Measurements from ENCODE around the gene AGBL1.

The AGBL1 gene

DNA sequence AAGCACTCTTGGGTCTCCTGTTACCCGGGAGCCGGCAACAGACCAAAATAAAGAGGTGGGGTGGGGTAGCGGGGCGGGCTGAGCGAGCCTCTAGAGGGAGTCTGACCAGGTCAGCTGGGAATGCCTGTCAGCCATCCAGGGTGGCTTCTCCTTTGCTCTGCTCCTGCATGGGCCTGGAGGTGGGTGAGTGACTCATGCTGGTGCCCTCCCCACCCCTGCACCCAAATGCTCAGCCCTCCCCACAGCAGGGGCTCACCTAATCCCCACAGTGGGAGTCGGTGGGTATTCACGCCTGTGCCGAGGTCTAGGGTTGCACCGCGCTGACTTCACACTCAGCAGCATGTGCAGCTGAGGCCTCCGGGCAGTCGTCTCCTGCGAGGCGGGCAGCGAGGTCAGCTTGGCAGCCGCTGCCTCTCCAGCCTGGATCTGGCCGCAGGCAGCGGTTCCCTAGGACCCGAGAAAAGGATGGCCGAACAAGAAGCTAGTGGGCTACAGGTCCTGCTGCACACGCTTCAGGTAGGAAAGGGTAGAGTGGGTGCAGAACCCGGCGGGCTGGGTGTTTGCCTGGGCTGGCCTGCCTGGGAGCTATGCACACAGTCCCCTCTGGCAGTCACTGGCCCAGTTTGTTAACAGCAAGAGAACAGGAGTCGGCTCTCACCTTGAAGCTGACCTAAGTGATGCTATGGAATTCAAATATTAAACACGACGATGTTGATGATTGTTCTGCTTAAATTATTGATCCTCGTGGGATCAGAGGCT is at the start of gene AGBL1:
AGBL1 (plus strand) TSS at position 364 of the 759 bp plus-strand sequence.
- Mint-ChIP-seq H3K27me3 (peaks cover 17% of the 10 kb centered on the region), H3K27ac (no peak within 1 kb of the TSS)

DNA sequence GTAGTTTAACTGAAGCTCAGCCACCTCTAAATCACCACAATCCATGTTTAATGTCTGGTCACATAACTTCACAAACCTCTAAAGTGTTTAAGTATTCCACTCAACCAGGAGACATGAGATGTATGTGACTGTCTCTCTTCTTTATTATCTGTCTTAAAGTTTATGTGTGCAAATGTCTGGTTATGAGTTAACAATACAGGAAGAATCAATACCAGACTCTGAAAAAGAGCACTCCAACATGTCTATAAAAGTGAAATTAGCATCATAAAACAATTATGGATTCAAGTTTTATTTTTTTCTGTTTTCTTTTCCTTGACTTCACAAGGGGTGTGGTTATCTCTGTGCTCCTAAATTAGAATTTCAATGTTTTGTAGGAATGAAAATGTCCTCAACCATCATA is 44.8 kb upstream of the AGBL1 start:
- Mint-ChIP-seq H3K27me3 (peaks cover 8% of the 10 kb centered on the region), H3K27ac (no peak overlapping the region), H3K9me3 (no peaks in the 10 kb centered on the region), H3K4me3 (no peak overlapping the region), H3K36me3 (ENCODE audit: low read depth) (no peaks in the 10 kb centered on the region), H3K4me1 (ENCODE audit: low read depth) (no peaks in the 10 kb centered on the region)
- DNase-seq = no peak

More for the DNA sequence above, at the start of gene AGBL1:
- H3K4me1 Mint-ChIP-seq (ENCODE audit: low read depth) = peaks cover 15% of the 10 kb centered on the region
- no peaks in the 10 kb centered on the region for H3K9me3 Mint-ChIP-seq
- DNase-seq = no peak
- no peaks in the 10 kb centered on the region for H3K36me3 Mint-ChIP-seq (ENCODE audit: low read depth)
- H3K4me3 Mint-ChIP-seq = no peak within 1 kb of the TSS

DNA sequence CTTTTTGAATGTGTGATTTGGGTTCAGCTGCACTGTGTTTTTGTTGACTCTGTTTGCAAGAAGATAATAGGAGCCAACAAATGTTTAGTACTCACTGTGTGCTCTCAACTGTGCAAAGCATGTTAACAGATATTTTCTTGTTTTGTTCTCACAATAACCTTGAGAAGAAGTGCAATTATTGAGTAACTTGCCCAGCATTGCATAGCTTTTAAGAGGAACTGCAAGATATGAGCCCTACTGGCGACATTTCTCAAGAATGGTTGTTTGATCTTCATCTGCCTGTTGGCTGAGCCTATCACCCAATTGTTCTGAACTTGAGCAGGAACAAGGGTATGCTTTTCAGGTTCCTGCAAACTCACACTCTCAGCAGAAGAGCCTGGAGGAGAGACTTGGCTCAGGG is 43.4 kb upstream of the AGBL1 start:
- no peaks in the 10 kb centered on the region for H3K9me3 Mint-ChIP-seq
- peaks cover 15% of the 10 kb centered on the region for H3K27me3 Mint-ChIP-seq

DNA sequence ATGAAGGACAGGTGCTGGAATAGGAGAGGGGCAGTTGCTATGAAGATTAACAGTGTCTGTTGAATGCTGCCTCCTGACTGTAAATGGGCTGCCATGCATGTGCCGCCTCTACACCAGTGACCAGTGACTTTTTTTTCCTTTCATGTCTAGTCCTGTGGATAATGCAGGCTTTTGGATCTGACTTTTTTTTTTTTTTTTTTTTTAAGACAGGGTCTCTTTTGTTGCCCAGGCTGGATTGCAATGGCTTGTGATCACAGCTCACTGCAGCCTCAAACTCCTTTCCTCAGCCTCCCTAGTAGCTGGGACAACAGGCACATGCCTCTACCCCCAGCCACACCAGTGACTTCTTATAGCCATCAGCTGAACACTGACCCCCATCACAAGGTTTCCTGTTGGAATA is 41.2 kb upstream of the AGBL1 start:
- H3K36me3 Mint-ChIP-seq (ENCODE audit: low read depth) = no peaks in the 10 kb centered on the region
- peaks cover 25% of the 10 kb centered on the region for H3K27me3 Mint-ChIP-seq
- H3K27ac Mint-ChIP-seq = no peak overlapping the region
- no peaks in the 10 kb centered on the region for H3K9me3 Mint-ChIP-seq
- no peak overlapping the region for H3K4me3 Mint-ChIP-seq
- no peak for DNase-seq
- no peaks in the 10 kb centered on the region for H3K4me1 Mint-ChIP-seq (ENCODE audit: low read depth)

More for the DNA sequence above, 43.4 kb upstream of the AGBL1 start:
- Mint-ChIP-seq H3K27ac (no peak overlapping the region), H3K36me3 (ENCODE audit: low read depth) (no peaks in the 10 kb centered on the region), H3K4me3 (no peak overlapping the region), H3K4me1 (ENCODE audit: low read depth) (no peaks in the 10 kb centered on the region)
- no peak for DNase-seq

DNA sequence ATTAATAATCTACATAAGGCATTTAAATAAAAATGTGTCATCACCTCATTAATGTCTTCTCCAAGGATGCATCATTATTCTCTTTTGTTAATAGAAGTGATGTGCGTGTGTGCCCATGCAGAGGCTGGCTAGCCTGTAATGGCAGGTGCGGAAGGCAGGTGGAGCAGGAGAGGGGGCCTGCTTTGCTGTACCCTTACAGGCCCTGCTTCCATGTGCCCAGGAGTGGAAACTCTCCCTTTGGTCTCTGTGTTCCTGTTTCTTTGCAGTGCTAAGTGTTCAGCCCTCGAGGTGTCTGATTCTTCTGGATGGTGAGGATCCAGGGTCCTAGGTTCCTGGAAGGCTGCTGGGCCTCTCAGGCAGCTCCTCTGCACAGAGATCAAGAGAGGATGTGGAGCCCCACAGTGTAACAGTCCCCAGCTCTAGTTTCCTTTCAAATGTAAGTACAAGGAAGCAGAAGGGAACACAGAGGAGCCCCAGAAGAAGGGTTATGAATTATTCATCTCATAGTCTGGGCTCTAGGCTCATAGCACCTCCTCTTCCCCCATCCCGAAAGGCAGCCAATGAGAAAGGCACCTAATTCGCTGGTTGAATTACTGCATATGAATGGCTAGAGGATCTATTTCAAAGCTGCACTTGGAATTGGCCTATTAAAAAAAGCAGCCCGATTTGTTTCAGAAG is 39.2 kb upstream of the AGBL1 start:
- Mint-ChIP-seq H3K27me3 (peaks cover 22% of the 10 kb centered on the region), H3K9me3 (no peaks in the 10 kb centered on the region)

DNA sequence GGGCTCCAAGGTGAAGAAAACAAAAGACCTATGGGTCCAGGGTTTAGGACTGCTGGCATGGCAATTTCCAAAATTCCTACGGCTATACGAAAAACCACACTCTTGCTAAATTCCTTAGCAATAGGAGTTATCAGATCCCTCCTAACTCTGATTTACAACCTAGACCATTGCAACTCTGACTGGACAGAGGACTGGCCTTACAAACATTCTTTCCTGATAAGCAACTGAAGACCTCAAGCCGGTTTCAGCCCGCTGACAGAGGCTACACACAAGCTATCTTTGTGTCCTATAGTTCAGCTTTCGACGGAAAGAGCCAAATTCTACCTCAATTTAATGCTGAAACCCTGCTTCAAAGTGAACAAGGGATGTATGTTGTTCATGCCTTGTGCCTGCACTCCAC is 38.3 kb upstream of the AGBL1 start:
- Mint-ChIP-seq H3K4me3 (no peak overlapping the region), H3K9me3 (no peaks in the 10 kb centered on the region), H3K27ac (no peak overlapping the region), H3K27me3 (peaks cover 22% of the 10 kb centered on the region), H3K4me1 (ENCODE audit: low read depth) (no peaks in the 10 kb centered on the region), H3K36me3 (ENCODE audit: low read depth) (no peaks in the 10 kb centered on the region)
- DNase-seq = no peak

More for the DNA sequence above, 39.2 kb upstream of the AGBL1 start:
- Mint-ChIP-seq H3K36me3 (ENCODE audit: low read depth) (no peaks in the 10 kb centered on the region), H3K27ac (no peak overlapping the region), H3K4me3 (no peak overlapping the region), H3K4me1 (ENCODE audit: low read depth) (no peaks in the 10 kb centered on the region)
- no peak for DNase-seq

DNA sequence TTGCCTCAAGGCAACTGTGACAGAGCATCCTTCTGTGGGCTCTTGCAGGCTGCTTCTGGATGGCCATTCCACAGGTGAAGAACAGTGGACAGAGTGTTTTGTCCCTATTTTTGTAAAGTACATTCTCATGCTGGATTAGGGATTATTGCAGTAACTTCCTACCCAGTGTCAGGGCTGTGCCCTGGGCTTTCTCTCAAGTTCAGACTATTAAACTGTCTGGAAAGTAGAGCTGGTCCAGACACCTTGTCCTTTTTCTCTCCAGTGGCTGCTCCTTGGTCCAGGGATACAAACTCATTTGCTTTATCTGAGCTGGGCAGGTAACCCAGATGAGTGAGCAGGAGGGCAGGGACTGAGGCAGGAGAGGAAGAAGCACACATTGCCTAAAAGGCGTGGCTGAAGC is 37.4 kb upstream of the AGBL1 start:
- peaks cover 22% of the 10 kb centered on the region for H3K27me3 Mint-ChIP-seq

DNA sequence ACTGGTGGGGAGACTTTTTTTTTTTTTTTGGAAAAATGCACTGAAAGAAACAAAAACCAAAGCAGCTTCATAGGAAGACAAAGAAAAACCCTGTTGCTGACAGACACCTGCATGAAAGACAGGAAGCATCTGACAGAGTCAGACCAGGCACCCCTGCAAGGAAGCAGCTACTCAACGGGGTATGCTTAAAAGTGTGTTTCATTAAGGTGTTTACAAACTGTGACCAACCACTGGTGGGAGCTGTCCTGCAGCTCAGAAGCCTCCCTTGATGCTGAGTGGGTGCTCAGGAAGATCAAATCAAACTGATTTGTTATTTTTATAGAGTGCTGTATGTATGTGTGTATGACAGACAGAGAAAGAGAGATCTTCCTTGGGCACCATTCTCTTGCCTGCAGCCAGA is 34.7 kb upstream of the AGBL1 start:
- Mint-ChIP-seq H3K4me3 (no peak overlapping the region), H3K36me3 (ENCODE audit: low read depth) (no peaks in the 10 kb centered on the region), H3K9me3 (no peaks in the 10 kb centered on the region), H3K27ac (no peak overlapping the region), H3K4me1 (ENCODE audit: low read depth) (no peaks in the 10 kb centered on the region), H3K27me3 (peaks cover 16% of the 10 kb centered on the region)
- no peak for DNase-seq

More for the DNA sequence above, 37.4 kb upstream of the AGBL1 start:
- Mint-ChIP-seq H3K9me3 (no peaks in the 10 kb centered on the region), H3K36me3 (ENCODE audit: low read depth) (no peaks in the 10 kb centered on the region), H3K4me1 (ENCODE audit: low read depth) (no peaks in the 10 kb centered on the region), H3K27ac (no peak overlapping the region), H3K4me3 (no peak overlapping the region)
- DNase-seq = no peak

DNA sequence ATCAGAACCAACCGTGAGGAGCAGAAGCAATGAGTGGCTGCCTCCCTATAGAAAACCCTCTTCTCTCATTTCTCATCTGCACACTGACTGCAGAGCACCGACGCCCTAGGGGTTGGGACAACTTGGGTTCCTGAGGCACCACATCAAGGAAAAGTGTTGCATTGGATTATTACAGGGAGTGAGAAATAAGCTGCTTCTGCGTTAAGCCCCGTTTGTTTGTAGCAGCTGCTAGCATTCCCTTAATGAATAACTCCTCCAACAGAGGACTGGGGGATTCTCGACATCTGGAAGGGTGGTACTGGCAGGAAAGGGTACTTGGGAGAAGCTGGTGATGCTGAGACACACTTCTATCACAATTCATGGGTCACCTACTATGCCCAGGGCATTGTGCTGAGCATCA is 25.3 kb upstream of the AGBL1 start:
- Mint-ChIP-seq H3K36me3 (ENCODE audit: low read depth) (no peaks in the 10 kb centered on the region), H3K4me3 (no peak overlapping the region), H3K27me3 (peaks cover 3% of the 10 kb centered on the region), H3K4me1 (ENCODE audit: low read depth) (no peaks in the 10 kb centered on the region), H3K9me3 (no peaks in the 10 kb centered on the region), H3K27ac (no peak overlapping the region)
- no peak for DNase-seq

DNA sequence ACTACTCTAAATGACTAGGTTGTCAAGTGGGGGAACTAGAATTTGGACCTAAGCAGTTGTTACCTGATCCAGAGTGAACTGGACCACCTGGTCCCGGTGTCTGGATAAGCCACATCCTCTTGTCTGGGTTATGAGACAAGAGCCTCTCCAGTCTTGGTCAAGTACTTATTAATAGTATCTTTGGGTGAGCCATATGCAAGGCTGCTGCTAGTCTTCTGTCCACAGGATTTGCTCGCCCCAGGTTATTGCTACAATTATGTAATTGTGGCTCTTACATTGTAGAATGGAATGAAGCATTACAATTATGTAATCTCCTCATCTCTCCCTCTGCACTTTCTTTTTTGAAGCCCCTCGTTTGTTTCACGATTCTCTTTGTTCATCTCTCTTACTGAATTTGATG is 24.0 kb upstream of the AGBL1 start:
- H3K4me3 Mint-ChIP-seq = no peak overlapping the region
- no peaks in the 10 kb centered on the region for H3K36me3 Mint-ChIP-seq (ENCODE audit: low read depth)
- peaks cover 3% of the 10 kb centered on the region for H3K27me3 Mint-ChIP-seq
- H3K4me1 Mint-ChIP-seq (ENCODE audit: low read depth) = no peaks in the 10 kb centered on the region
- no peak for DNase-seq
- no peaks in the 10 kb centered on the region for H3K9me3 Mint-ChIP-seq
- no peak overlapping the region for H3K27ac Mint-ChIP-seq

DNA sequence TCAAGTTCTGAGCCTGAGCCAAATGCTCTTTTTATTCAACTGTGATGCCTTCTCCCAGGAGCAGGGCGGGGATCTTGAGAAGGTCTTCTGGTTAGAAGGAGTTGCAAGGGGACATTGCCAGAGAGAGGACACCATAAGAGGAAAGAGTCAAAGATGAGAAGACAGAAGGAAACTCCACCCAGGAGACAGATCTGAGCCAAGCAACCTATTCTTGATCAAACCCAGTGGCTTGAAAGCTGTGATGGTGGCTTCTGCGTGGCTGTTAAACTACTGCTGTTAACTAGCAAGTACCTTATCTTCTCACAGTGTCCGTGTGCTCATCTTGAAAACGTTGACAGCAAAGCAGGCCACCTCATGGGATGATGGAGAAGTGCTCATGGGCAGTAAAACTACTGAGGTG is 19.8 kb upstream of the AGBL1 start:
- no peak overlapping the region for H3K27ac Mint-ChIP-seq
- no peaks in the 10 kb centered on the region for H3K9me3 Mint-ChIP-seq
- no peak overlapping the region for H3K4me3 Mint-ChIP-seq
- no peaks in the 10 kb centered on the region for H3K4me1 Mint-ChIP-seq (ENCODE audit: low read depth)
- DNase-seq = no peak
- H3K27me3 Mint-ChIP-seq = peaks cover 24% of the 10 kb centered on the region
- no peaks in the 10 kb centered on the region for H3K36me3 Mint-ChIP-seq (ENCODE audit: low read depth)

DNA sequence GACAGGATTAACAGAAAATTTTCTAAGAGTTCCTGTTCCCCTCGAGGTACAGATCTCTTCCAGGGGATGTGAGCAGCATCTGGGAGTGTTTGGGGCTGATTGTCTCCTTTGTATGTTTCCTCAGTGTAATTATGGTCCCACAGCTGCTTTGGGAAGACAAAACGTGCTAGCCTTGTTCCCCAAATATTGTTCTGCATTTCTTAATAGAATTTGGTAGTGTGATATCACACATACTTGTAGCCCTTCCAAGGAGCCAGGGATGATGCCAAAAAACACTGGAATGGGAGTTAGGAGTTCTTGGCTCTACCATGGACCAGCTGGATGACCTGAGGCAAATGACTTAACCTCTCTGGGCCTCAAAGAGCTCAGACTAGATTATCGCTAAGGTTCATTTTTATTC is 19.0 kb upstream of the AGBL1 start:
- H3K4me3 Mint-ChIP-seq = no peak overlapping the region
- H3K36me3 Mint-ChIP-seq (ENCODE audit: low read depth) = no peaks in the 10 kb centered on the region
- H3K4me1 Mint-ChIP-seq (ENCODE audit: low read depth) = no peaks in the 10 kb centered on the region
- no peak for DNase-seq
- no peak overlapping the region for H3K27ac Mint-ChIP-seq
- peaks cover 24% of the 10 kb centered on the region for H3K27me3 Mint-ChIP-seq
- no peaks in the 10 kb centered on the region for H3K9me3 Mint-ChIP-seq

DNA sequence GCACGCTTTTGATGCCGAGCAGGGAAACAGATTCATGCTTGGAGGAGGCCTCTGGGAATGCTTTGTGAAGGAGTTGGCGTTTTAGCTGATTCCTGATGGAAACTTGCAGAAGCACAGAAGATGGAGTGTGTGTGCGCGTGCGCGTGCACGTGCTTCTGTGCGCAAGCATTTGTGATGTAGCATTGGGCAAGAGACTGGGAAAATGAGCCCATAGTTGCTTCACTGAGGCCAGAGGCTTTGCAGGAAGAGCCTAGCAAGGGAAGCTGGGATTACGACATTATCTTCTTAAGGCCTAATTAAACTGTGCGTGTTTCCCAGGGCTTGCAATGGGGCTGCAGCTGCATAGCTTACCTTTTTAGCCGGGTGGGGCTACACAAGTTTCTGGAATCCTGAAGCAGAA is 18.1 kb upstream of the AGBL1 start:
- Mint-ChIP-seq H3K9me3 (no peaks in the 10 kb centered on the region), H3K4me1 (ENCODE audit: low read depth) (no peaks in the 10 kb centered on the region), H3K36me3 (ENCODE audit: low read depth) (no peaks in the 10 kb centered on the region), H3K27ac (no peak overlapping the region), H3K27me3 (peaks cover 22% of the 10 kb centered on the region), H3K4me3 (no peak overlapping the region)
- no peak for DNase-seq

DNA sequence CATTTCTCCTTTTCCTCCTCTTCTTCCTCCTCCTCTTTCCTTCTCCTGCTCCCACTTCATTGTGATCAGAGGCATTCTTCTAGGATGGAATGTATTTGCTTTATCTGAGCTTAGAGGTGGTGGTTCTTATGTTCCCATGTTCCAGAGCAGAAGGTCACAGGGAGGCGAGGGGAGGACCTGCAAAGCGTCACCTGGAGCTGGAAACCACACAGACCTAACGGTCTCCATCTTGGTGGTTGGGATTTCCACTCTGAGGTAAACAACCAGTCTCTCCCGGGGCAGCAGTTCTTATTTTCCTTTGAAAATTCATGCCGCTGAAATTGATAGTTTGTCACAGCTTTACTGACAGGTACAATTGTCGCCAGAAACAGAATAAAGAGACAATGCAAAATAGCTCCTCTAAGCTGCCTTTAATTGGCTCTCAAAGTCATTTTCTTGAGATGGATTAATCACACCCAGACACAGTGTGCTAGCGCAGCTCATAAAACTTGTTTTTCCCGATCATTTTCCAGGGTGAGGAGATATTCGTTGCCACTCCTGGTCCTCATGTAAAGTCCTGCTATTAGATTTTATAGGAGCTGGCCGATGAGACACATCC is 16.9 kb upstream of the AGBL1 start:
- Mint-ChIP-seq H3K27me3 (peaks cover 21% of the 10 kb centered on the region), H3K4me3 (no peak overlapping the region), H3K9me3 (peaks cover 4% of the 10 kb centered on the region), H3K27ac (no peak overlapping the region), H3K4me1 (ENCODE audit: low read depth) (no peaks in the 10 kb centered on the region), H3K36me3 (ENCODE audit: low read depth) (no peaks in the 10 kb centered on the region)
- DNase-seq = no peak

Measured in activated T-cell treated with anti-CD3 and anti-CD28 coated beads, Interleukin-2, amount 50 U/mL, for 24 hours (primary cell).